GM12874 (cell line): ENCODE measurements around the gene SEL1L3.

Experiments used
- CTCF ChIP-seq: IDR thresholded peaks from 2 replicates; pipeline ENCODE4 v1.5.1; 2011; ENCODE audit warnings: low read depth, mild to moderate bottlenecking, control low read depth, low read length, moderate library complexity; ENCODE audit not compliant: insufficient read depth

SEL1L3 gene

GRCh38 chr4:25725870-25726269 is 136.9 kb downstream of the SEL1L3 start:
- no peak for TF ChIP-seq CTCF

GRCh38 chr4:25723409-25723808 is 139.4 kb downstream of the SEL1L3 start:
- no peak for TF ChIP-seq CTCF

GRCh38 chr4:25722964-25723363 is 139.8 kb downstream of the SEL1L3 start:
- TF ChIP-seq CTCF: no peak

GRCh38 chr4:25713812-25714211 is 149.0 kb downstream of the SEL1L3 start:
- no peak for TF ChIP-seq CTCF

GRCh38 chr4:25712611-25713010 is 150.2 kb downstream of the SEL1L3 start:
- TF ChIP-seq CTCF: no peak

GRCh38 chr4:25710637-25711036 is 152.2 kb downstream of the SEL1L3 start:
- no peak for TF ChIP-seq CTCF

- TF ChIP-seq CTCF: no peak
Measured at GRCh38 chr4:25704516-25704915, 158.3 kb downstream of the SEL1L3 start.
